Right cardiac atrium (tissue), 5 donors: ENCODE measurements around the gene RAB8A. TPM values are rescaled to one million over a fixed set of nuclear protein-coding genes. Genes with fewer than 3 reads are reported as not detected.
"Not testable (repeated sequence)": the region's sequence is repeated elsewhere in the genome, so short reads cannot be mapped to it uniquely, and the experiment has no call there.

ENCODE experiments used
- ATAC-seq, 2 donors: fragments of 200-7000 bp; cut with Tn5 transposase; one replicate each; pipeline versions ENCODE4 v1.8.0 to v1.9.1; 2020; ENCODE audit warnings: moderate library complexity in 2 of 2, mild to moderate bottlenecking in 1 of 2
- DNase-seq, 3 donors: peaks; one replicate each; pipeline ENCODE4 v3.0.0-alpha.2; 2020
- H3K27ac ChIP-seq: one replicate; pipeline ENCODE4 v1.5.1; 2013; ENCODE audit warnings: mild to moderate bottlenecking, low read length, control low read depth, moderate library complexity
- H3K27me3 ChIP-seq: one replicate; pipeline ENCODE4 v1.6.1; 2013; ENCODE audit not compliant: control insufficient read depth, insufficient read depth
- H3K4me1 ChIP-seq: one replicate; pipeline ENCODE4 v1.6.1; 2013; ENCODE audit warnings: low read length; ENCODE audit not compliant: control insufficient read depth, insufficient read depth
- H3K4me3 ChIP-seq: one replicate; pipeline ENCODE4 v1.5.1; 2013; ENCODE audit warnings: low read length, control low read depth
- H3K9me3 ChIP-seq: one replicate; pipeline ENCODE4 v1.6.1; 2013; ENCODE audit warnings: low read length; ENCODE audit not compliant: control insufficient read depth
- WGBS: extraction: QIAGEN DNeasy Blood & Tissue Kit; methylation state at CpG from one replicate; pipeline ENCODE4 v1.1.7; 2013; 5-methylcytosine and 5-hydroxymethylcytosine counted together
- intact Hi-C, 4 donors: fragments of 100-400 bp; cut with DNase I; formaldehyde crosslinking; loops; one replicate each; pipeline versions ENCODE4 v1.11.0 to v1.14.0; 2022 to 2023
- polyA plus RNA-seq: library from polyadenylated mRNA; stranded (reverse); fragments of 200-250 nt; gene quantifications from one replicate; pipeline ENCODE4 v1.2.3, GENCODE V29; 2013
- total RNA-seq, 4 donors: library from RNA; stranded (reverse); fragmentation: NEBNext Ultra II Directional; extraction: Animal tissue kit (Norgen Biotek cat#: 25700); gene quantifications; one replicate each; pipeline ENCODE4 v1.2.1, GENCODE V29; 2021
- donor health status: healthy with polysubstance abuse.
- donor health status: DM: no; HTN: yes; CAD: no.
- donor health status: DM: no; HTN: no; CAD: no.
- donor health status: DM: no; HTN: yes; CAD: no; lungs with severe emphysema.
- donor health status: DM: yes; HTN: yes; CAD: no.

Gene RAB8A
- total and polyA plus RNA-seq, 5 donors: 12.9 to 30.0 (median 23.4) TPM

DNA sequence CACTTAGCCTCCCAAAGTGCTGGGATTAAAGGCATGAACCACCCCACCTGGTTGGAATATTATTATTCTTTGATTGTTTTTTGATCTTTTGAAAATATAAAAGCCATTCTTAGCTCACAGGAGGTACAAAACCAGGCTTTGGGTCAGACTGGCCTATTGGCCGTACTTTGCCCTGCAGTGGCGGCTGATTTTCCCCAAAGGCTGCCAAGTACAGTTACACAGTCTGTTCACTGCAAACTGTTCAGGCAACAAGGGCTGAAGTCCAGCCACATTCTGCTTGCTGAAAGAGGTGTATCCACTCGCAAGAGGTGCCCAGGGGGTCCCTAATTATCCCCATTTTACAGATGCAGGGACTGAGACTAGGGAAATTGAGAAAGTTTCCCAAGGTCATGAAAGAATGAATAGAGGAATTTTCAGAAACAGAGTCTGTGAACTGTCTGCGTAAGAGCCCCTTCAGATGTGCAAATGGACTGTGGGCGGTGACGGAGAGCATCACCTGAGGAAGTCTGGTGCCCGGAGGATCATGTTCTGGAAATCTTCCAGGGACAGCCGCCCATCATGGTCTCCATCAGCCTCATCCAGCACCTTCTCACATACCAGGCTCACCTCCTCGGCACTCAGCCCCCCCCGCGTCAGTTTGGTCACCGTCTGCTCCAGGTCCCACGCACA lies 52.7 kb downstream of the RAB8A start:
- ATAC-seq: no peak
- intact Hi-C loops: no loop called here
- Histone ChIP-seq H3K27ac (no peak overlapping the region), H3K9me3 (no peaks in the 10 kb centered on the region), H3K27me3 (no peaks in the 10 kb centered on the region), H3K4me3 (no peak overlapping the region), H3K4me1 (no peaks in the 10 kb centered on the region)
- 79% methylated on average over 13 of the region's 13 CpGs for WGBS
- DNase-seq: no peak

DNA sequence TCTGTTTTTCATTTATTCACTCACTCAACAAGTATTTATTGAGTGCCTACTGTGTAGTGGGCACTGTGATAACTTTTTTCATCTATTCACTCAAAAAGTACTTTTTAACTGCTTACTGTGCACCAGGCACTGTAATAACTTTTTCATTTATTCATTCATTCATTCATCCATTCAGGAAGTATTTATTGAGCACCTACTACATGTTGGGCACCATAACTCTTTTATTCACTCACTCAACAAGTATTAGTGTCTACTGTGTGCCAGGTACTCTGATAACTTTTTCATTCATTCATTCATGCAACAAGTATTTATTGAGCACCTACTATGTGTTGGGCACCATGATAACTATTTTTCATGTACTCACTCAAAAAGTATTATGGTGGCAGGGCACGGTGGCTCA lies 54.7 kb downstream of the RAB8A start:
- intact Hi-C loops: no loop called here
- 90% methylated on average over 1 of the region's 1 CpG for WGBS
- Histone ChIP-seq H3K27ac (no peak overlapping the region), H3K27me3 (no peaks in the 10 kb centered on the region), H3K4me3 (no peak overlapping the region), H3K4me1 (no peaks in the 10 kb centered on the region), H3K9me3 (no peaks in the 10 kb centered on the region)
- ATAC-seq: no peak
- DNase-seq: no peak

DNA sequence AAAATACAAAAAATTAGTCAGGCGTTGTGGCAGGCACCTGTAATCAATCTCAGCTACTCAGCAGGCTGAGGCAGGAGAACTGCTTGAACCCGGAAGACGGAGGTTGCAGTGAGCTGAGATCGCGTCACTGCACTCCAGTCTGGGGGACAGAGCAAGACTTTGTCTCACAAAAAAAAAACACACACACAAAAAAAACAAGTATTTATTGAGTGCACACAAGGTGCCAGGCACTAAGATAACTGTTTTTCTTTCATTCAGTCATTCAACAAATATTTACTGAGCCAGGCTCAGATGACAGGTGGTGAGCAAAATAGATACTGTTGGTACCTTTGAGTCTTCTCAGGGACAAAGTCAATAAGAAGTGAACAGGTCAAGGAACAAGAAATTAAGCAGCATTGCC lies 55.4 kb downstream of the RAB8A start:
- no peaks in the 10 kb centered on the region for H3K9me3 ChIP-seq
- H3K27ac ChIP-seq: no peak overlapping the region
- no peak for ATAC-seq
- H3K4me3 ChIP-seq: no peak overlapping the region
- H3K27me3 ChIP-seq: no peaks in the 10 kb centered on the region
- 91% methylated on average over 5 of the region's 5 CpGs for WGBS
- intact Hi-C loops: no loop called here
- H3K4me1 ChIP-seq: no peaks in the 10 kb centered on the region
- no peak for DNase-seq

DNA sequence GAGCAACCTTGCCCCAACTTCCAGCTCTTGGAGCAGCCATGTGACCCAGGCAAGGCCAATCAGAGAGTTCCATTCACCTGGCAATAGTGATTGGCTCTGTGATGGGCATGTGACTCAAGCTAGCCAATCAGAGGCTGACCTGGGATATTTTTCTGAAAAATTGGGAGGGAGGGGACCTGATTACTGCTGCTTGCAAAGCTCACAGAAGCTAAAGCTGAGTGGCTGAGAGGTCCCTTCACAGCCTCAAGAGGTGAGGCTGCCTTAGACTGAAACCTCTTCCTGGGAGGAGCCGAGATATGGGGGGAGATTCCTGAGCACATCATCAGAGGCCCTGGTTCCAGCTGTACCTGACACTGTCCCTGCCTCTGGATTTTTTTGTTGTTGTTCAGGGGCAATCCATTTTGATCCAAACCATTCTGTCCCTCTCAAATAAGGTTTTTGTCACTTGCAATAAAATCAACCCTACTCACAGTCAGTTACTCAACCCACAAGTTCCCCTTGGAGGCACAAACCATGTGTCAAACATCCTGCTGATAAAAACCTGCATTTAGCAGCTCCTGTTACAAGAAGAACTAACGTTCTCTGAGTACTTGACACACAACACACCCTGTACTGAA lies 56.9 kb downstream of the RAB8A start:
- Histone ChIP-seq H3K4me3 (no peak overlapping the region), H3K27ac (no peak overlapping the region), H3K9me3 (no peaks in the 10 kb centered on the region), H3K4me1 (no peaks in the 10 kb centered on the region), H3K27me3 (no peaks in the 10 kb centered on the region)
- intact Hi-C loops: no loop called here
- 45% methylated on average over 2 of the region's 2 CpGs for WGBS
- ATAC-seq (no peak), DNase-seq (no peak)

DNA sequence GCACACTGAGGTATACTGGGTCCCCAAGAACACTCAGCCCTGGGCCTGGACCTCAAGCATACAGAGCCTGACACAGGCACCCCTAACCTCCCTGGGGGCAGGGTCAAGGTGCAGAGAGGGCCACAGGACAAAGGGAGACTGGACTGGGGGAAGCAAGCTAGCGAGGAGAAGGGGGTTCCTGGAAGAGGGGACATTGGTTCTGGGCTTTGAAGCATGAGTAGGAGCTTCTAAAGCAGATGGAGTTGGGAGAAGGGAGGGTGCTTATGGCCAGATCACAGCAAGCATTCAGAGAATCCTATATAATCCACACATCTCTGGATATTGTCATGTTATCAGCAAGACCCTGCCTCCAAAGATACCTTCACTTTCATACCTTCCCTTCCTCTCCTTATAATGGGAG lies 58.4 kb downstream of the RAB8A start:
- Histone ChIP-seq H3K4me1 (no peaks in the 10 kb centered on the region), H3K9me3 (no peaks in the 10 kb centered on the region), H3K27me3 (no peaks in the 10 kb centered on the region), H3K4me3 (no peak overlapping the region), H3K27ac (no peak overlapping the region)
- DNase-seq (no peak), ATAC-seq (no peak)
- intact Hi-C loops: no loop called here
- 67% methylated on average over 1 of the region's 1 CpG for WGBS

DNA sequence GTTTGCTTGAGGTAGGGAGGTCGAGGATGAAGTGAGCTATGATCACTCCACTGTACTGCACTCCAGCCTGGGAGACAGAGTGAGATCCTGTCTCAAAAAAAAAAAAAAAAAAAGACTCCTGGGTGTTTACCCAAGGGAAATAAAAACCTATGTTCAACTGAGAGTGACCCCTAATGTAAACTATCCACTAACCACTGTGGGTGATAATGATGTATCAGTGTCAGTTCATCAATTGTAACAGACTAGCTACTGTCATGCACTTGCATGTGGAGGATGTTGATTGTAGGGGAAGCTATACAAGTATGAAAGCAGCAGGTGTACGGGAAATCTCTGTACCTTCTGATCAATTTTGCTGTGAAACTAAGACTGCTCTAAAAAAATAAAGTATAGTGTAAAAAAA lies 64.3 kb downstream of the RAB8A start:
- whole genome bisulfite sequencing: 54% methylated on average over 2 of the region's 2 CpGs
- no peaks in the 10 kb centered on the region for H3K27me3 ChIP-seq
- H3K4me1 ChIP-seq: no peaks in the 10 kb centered on the region
- intact Hi-C loops: loop anchor here in 1 of 4 donors (5.0 kb wide), 1 partner anchor 134 kb away; no protein-coding TSS in a partner anchor
- H3K4me3 ChIP-seq: no peak overlapping the region
- H3K27ac ChIP-seq: no peak overlapping the region
- no peaks in the 10 kb centered on the region for H3K9me3 ChIP-seq
- ATAC-seq (no peak), DNase-seq (no peak)

DNA sequence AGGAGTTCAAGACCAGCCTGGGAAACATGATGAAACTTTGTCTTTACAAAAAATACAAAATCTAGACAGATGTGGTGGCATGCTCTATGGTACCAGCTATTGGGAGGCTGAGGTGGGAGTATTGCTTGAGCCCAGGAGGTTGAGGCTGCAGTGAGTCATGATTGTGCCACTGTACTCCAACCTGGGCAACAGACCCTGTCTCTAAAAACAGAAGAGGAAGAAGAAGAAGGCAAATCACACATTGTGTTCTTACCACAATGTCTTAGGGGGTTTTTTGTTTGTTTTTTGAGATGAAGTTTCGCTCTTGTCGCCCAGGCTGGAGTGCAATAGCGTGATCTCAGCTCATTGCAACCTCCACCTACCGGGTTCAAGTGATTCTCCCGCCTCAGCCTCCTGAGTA lies 67.2 kb downstream of the RAB8A start:
- 88% methylated on average over 5 of the region's 5 CpGs for WGBS
- not testable (repeated sequence) for H3K27me3 ChIP-seq, ATAC-seq, H3K4me1 ChIP-seq, H3K4me3 ChIP-seq, DNase-seq, H3K27ac ChIP-seq, H3K9me3 ChIP-seq
- intact Hi-C loops: loop anchor here in 1 of 4 donors (5.0 kb wide), 1 partner anchor 137 kb away; no protein-coding TSS in a partner anchor

DNA sequence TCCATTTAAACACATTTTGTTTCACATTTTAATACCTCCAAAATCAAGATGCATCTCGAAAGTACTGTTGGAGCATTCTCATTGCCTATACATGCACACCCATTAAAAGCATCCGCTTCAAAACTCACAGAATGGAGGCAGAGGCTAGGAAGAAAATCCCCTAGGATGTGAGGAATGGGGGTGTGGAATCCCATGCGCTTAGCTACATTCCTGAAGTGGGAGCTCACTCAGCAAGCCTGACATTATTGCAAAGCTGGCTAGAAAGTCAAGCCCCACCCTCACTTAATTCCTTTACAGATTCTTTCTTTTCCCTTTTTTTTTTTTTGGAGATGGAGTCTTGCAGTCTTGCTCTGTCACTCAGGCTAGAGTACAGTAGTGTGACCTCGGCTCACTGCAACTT lies 68.9 kb downstream of the RAB8A start:
- no peaks in the 10 kb centered on the region for H3K4me1 ChIP-seq
- H3K27me3 ChIP-seq: no peaks in the 10 kb centered on the region
- no peak for ATAC-seq
- H3K27ac ChIP-seq: no peak overlapping the region
- H3K4me3 ChIP-seq: no peak overlapping the region
- no peaks in the 10 kb centered on the region for H3K9me3 ChIP-seq
- 38% methylated on average over 4 of the region's 4 CpGs for WGBS
- no peak for DNase-seq
- intact Hi-C loops: loop anchor here in 1 of 4 donors (5.0 to 10.0 kb wide), 2 partner anchors 66 to 138 kb away; partner anchors contain the start of gene RAB8A

Other genes with a start within 250 kb of the RAB8A start
- gene CYP4F2, start 213.8 kb upstream of the RAB8A start, total RNA-seq: not detected
- not detected for gene CYP4F2, start 213.8 kb upstream of the RAB8A start, polyA plus RNA-seq
- under 1 TPM; 0.11 to 0.34 (median 0.21) TPM for gene CYP4F11, start 177.4 kb upstream of the RAB8A start, total RNA-seq
- 0.16 TPM for gene CYP4F11, start 177.4 kb upstream of the RAB8A start, polyA plus RNA-seq
- not detected for gene OR10H4, start 162.9 kb upstream of the RAB8A start, total RNA-seq
- gene OR10H4, start 162.9 kb upstream of the RAB8A start, polyA plus RNA-seq: not detected
- 100 to 1,000 TPM in 3 of 4 donors, 10 to 100 TPM in 1; 87.7 to 226 (median 130) TPM for gene TPM4, start 35.4 kb upstream of the RAB8A start, total RNA-seq
- gene TPM4, start 35.4 kb upstream of the RAB8A start, polyA plus RNA-seq: 137 TPM
- 1 to 10 TPM in 1 of 4 donors, under 1 TPM in 1, not detected in 2; 0.37 to 1.0 TPM for gene HSH2D, start 31.8 kb downstream of the RAB8A start, total RNA-seq
- gene HSH2D, start 31.8 kb downstream of the RAB8A start, polyA plus RNA-seq: 0.18 TPM
- not detected for gene CIB3, start 61.6 kb downstream of the RAB8A start, total RNA-seq
- not detected for gene CIB3, start 61.6 kb downstream of the RAB8A start, polyA plus RNA-seq
- 10 to 100 TPM; 37.5 to 42.5 (median 40.1) TPM for gene FAM32A, start 73.5 kb downstream of the RAB8A start, total RNA-seq
- 49.3 TPM for gene FAM32A, start 73.5 kb downstream of the RAB8A start, polyA plus RNA-seq
- gene AP1M1, start 86.0 kb downstream of the RAB8A start, total RNA-seq: 10 to 100 TPM; 38.7 to 65.5 (median 50.4) TPM
- 37.1 TPM for gene AP1M1, start 86.0 kb downstream of the RAB8A start, polyA plus RNA-seq
- 10 to 100 TPM; 53.3 to 73.5 (median 68.1) TPM for gene KLF2, start 212.9 kb downstream of the RAB8A start, total RNA-seq
- gene KLF2, start 212.9 kb downstream of the RAB8A start, polyA plus RNA-seq: 30.9 TPM